Spleen (tissue), 11 donors: ENCODE measurements around the gene LNX2. TPM values are rescaled to one million over a fixed set of nuclear protein-coding genes. Genes with fewer than 3 reads are reported as not detected.

Experiments used
- DNase-seq: peaks from one replicate; pipeline ENCODE4 v3.0.0-alpha.2; 2020
- H3K27ac ChIP-seq, 8 donors: fragments of 200-600 bp; sonication (generic) in 7 of 8; 1 replicate in 4 of 8; 2 replicates in 4 of 8; pipeline versions ENCODE4 v1.5.0 to v1.8.0; 2016 to 2021; ENCODE audit warnings: inconsistent platforms in 4 of 8, mild to moderate bottlenecking in 4 of 8, moderate library complexity in 1 of 8
- H3K27me3 ChIP-seq, 7 donors: fragments of 200-600 bp; sonication (generic) in 6 of 7; replicated peaks in 1 of 7; 1 replicate in 4 of 7; 2 replicates in 3 of 7; pipeline versions ENCODE4 v1.5.0 to v1.8.0; 2016 to 2021; ENCODE audit warnings: inconsistent platforms in 3 of 7, mild to moderate bottlenecking in 1 of 7
- H3K36me3 ChIP-seq, 6 donors: fragments of 200-600 bp; sonication (generic) in 5 of 6; 1 replicate in 4 of 6; 2 replicates in 2 of 6; pipeline versions ENCODE4 v1.5.0 to v1.8.0; 2016 to 2021; ENCODE audit warnings: inconsistent platforms in 2 of 6
- H3K4me1 ChIP-seq, 6 donors: fragments of 200-600 bp; sonication (generic) in 5 of 6; 1 replicate in 3 of 6; 2 replicates in 3 of 6; pipeline versions ENCODE4 v1.5.0 to v1.8.0; 2016 to 2021; ENCODE audit warnings: inconsistent platforms in 3 of 6
- H3K4me3 ChIP-seq, 8 donors: fragments of 200-600 bp; sonication (generic) in 7 of 8; 1 replicate in 4 of 8; 2 replicates in 4 of 8; pipeline versions ENCODE4 v1.5.0 to v1.8.0; 2016 to 2021; ENCODE audit warnings: inconsistent platforms in 4 of 8, mild to moderate bottlenecking in 4 of 8, moderate library complexity in 2 of 8
- H3K9me3 ChIP-seq, 8 donors: fragments of 200-600 bp; sonication (generic) in 7 of 8; 1 replicate in 4 of 8; 2 replicates in 4 of 8; pipeline versions ENCODE4 v1.5.0 to v1.8.0; 2016 to 2021; ENCODE audit warnings: inconsistent platforms in 4 of 8
- POLR2A ChIP-seq, 3 donors: fragments of 450-650 bp; IDR thresholded peaks; one replicate each; pipeline ENCODE4 v1.5.1; 2017; ENCODE audit warnings: antibody characterized with exemption in 3 of 3, mild to moderate bottlenecking in 1 of 3
- POLR2AphosphoS5 ChIP-seq, 3 donors: sonication (generic); formaldehyde crosslinking; IDR thresholded peaks; one replicate each; pipeline ENCODE4 v1.5.1; 2017; ENCODE audit warnings: antibody characterized with exemption in 3 of 3
- WGBS, 5 donors: extraction: QIAGEN DNeasy Blood & Tissue Kit in 3 of 5; methylation state at CpG; one replicate each; pipeline versions ENCODE4 v1.1.5 to v1.1.7; 2013 to 2018; 5-methylcytosine and 5-hydroxymethylcytosine counted together
- intact Hi-C: fragments of 100-400 bp; cut with DNase I; formaldehyde crosslinking; loops from one replicate; pipeline ENCODE4 v1.15.0; 2023; ENCODE audit warnings: low total_unique reads
- polyA plus RNA-seq, 3 donors: library from polyadenylated mRNA; stranded (reverse); fragments of 200-250 nt; gene quantifications; one replicate each; pipeline ENCODE4 v1.2.1, GENCODE V29; 2013
- total RNA-seq, 7 donors: library from RNA; depleted of rRNA in 3 of 7; stranded (reverse); fragments of >200 nt in 3 of 7; fragmentation: NEBNext Ultra II Directional in 4 of 7; extraction: Animal tissue kit (Norgen Biotek cat#: 25700) in 4 of 7; gene quantifications; one replicate each; pipeline versions ENCODE4 v1.1.0 to v1.2.1, GENCODE V29; 2016 to 2021
- TF ChIP-seq, protein P1 (sequence below), 11 experiments: fragments of 200-600 bp in 7 of 11; fragments of 450-650 bp in 4 of 11; sonication (generic) in 4 of 11; IDR thresholded peaks in 8 of 11; conservative IDR thresholded peaks in 3 of 11; 1 replicate in 7 of 11; 2 replicates in 4 of 11; pipeline versions ENCODE4 v1.4.0 to v1.8.0; 2016 to 2021; ENCODE audit warnings: antibody characterized with exemption in 11 of 11, inconsistent platforms in 4 of 11, mild to moderate bottlenecking in 1 of 11
- donor health status: healthy with polysubstance abuse.
- donor health status: DM: no; HTN: no; CAD: no; lungs with moderate emphysema.
- donor health status: DM: no; HTN: no; CAD: no.
- donor health status: Bipolar disorder and iron deficiency.
- donor health status: healthy.
- donor health status: DM: no; HTN: no; CAD: no.
- donor health status: DM: yes; HTN: yes; CAD: no.

Gene LNX2
- total and polyA plus RNA-seq, 10 donors = 1.8 to 8.8 (median 6.7) TPM

DNA sequence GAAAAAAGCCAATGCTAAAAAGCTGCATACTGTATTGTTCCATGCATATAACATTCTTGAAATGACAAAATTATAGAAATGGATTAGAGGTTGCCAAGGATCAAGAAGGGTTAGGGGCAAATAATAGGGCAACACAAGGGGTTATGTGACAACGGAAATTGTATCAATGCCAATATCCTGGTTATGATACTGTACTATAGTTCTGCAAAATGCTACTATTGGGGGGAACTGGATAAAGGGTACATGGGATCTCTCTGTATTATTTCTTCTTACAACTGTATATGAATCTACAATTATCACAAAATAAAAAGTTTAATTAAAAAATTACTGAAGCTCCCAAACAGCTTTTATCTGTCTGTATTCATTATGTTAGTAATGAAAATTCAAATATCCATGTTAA lies 31.9 kb downstream of the LNX2 start:
- Histone ChIP-seq H3K36me3 (no peaks in the 10 kb centered on the region), H3K9me3 (peaks cover 0 to 12% (median 7%) of the 10 kb centered on the region in 8 donors), H3K4me3 (no peak overlapping the region), H3K27ac (no peak overlapping the region), H3K27me3 (no peaks in the 10 kb centered on the region), H3K4me1 (peaks cover 0 to 50% (median 25%) of the 10 kb centered on the region in 6 donors)
- no peak for DNase-seq
- 87 to 97% (median 95%) methylated on average over 1 of the region's 1 CpG for WGBS, 5 donors
- TF ChIP-seq, protein P1, sequence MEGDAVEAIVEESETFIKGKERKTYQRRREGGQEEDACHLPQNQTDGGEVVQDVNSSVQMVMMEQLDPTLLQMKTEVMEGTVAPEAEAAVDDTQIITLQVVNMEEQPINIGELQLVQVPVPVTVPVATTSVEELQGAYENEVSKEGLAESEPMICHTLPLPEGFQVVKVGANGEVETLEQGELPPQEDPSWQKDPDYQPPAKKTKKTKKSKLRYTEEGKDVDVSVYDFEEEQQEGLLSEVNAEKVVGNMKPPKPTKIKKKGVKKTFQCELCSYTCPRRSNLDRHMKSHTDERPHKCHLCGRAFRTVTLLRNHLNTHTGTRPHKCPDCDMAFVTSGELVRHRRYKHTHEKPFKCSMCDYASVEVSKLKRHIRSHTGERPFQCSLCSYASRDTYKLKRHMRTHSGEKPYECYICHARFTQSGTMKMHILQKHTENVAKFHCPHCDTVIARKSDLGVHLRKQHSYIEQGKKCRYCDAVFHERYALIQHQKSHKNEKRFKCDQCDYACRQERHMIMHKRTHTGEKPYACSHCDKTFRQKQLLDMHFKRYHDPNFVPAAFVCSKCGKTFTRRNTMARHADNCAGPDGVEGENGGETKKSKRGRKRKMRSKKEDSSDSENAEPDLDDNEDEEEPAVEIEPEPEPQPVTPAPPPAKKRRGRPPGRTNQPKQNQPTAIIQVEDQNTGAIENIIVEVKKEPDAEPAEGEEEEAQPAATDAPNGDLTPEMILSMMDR (IDR thresholded peaks at IDR 0.05 in 8 of 11, conservative IDR thresholded peaks at IDR 0.05 in 3 of 11) = no peak
- TF ChIP-seq POLR2A (IDR thresholded peaks at IDR 0.05) (no peak), POLR2AphosphoS5 (IDR thresholded peaks at IDR 0.05) (no peak)
- intact Hi-C loops = no loop called here

DNA sequence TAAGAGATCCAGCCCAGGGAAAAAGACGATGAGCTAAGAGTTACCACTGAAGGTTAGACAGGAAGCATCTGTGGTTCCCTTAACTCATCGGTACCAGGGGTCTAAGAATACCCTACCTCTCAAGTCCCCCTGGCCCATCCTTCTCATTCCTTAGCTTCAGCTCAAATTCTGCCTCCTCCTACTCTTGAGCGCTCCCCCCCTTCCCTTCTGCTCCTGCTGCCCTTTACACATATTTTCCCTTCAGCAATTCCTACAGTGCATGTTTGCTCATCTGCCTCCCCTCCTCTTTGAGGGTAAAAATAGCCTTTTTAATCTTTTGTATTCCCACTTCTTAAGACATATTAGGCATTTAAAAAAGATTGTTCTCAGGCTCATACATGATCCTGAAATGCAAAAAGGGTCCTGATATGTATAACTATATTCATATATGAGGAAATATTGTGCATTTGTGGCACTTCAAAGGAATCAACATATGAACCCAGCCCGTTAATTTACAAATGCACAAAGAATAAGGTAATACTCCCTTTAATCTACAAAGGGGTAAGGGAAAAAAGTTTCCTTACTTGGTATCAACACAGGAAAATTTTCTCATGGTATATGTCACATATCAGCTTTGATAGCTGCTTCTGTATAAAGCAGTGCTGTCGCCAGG lies 33.1 kb downstream of the LNX2 start:
- H3K36me3 ChIP-seq = no peaks in the 10 kb centered on the region
- peaks cover 0 to 40% (median 18%) of the 10 kb centered on the region in 6 donors for H3K4me1 ChIP-seq
- intact Hi-C loops = no loop called here
- H3K4me3 ChIP-seq = no peak overlapping the region
- H3K27me3 ChIP-seq = no peaks in the 10 kb centered on the region
- TF ChIP-seq POLR2AphosphoS5 (IDR thresholded peaks at IDR 0.05) = no peak
- TF ChIP-seq, protein P1 (IDR thresholded peaks at IDR 0.05 in 8 of 11, conservative IDR thresholded peaks at IDR 0.05 in 3 of 11) = no peak
- peaks cover 0 to 12% (median 7%) of the 10 kb centered on the region in 8 donors for H3K9me3 ChIP-seq
- WGBS, 5 donors = 57 to 62% (median 60%) methylated on average over 5 of the region's 5 CpGs
- DNase-seq = no peak
- H3K27ac ChIP-seq = no peak overlapping the region

DNA sequence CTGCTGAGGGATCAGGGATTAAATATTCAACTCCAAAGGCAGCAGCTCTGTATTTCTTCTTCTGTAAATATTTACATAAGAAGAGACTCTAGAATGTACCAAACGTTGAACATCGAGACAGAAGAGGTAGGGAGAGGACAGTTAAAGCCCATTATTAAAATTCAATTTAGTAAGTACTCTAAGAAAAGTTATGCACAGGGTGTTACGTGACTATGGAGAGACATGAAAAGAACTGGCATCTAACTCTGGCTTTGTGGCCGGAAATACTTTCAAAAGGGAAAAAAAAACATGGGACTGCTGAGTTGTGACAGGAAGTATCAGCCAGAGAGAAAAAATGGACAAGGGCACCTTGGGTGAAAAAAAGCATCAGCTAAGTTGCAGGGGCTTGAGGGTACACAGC lies 36.7 kb downstream of the LNX2 start:
- Histone ChIP-seq H3K9me3 (peaks cover 0 to 7% (median 5%) of the 10 kb centered on the region in 8 donors), H3K4me1 (peaks cover 0 to 26% (median 18%) of the 10 kb centered on the region in 6 donors), H3K4me3 (no peak overlapping the region), H3K27ac (no peak overlapping the region), H3K36me3 (peaks cover 0 to 17% (median 0%) of the 10 kb centered on the region in 6 donors), H3K27me3 (no peaks in the 10 kb centered on the region)
- no peak for TF ChIP-seq POLR2AphosphoS5 (IDR thresholded peaks at IDR 0.05)
- TF ChIP-seq, protein P1 (IDR thresholded peaks at IDR 0.05 in 8 of 11, conservative IDR thresholded peaks at IDR 0.05 in 3 of 11) = no peak
- intact Hi-C loops = no loop called here
- 21 to 58% (median 34%) methylated on average over 4 of the region's 4 CpGs for WGBS, 5 donors
- DNase-seq = no peak

DNA sequence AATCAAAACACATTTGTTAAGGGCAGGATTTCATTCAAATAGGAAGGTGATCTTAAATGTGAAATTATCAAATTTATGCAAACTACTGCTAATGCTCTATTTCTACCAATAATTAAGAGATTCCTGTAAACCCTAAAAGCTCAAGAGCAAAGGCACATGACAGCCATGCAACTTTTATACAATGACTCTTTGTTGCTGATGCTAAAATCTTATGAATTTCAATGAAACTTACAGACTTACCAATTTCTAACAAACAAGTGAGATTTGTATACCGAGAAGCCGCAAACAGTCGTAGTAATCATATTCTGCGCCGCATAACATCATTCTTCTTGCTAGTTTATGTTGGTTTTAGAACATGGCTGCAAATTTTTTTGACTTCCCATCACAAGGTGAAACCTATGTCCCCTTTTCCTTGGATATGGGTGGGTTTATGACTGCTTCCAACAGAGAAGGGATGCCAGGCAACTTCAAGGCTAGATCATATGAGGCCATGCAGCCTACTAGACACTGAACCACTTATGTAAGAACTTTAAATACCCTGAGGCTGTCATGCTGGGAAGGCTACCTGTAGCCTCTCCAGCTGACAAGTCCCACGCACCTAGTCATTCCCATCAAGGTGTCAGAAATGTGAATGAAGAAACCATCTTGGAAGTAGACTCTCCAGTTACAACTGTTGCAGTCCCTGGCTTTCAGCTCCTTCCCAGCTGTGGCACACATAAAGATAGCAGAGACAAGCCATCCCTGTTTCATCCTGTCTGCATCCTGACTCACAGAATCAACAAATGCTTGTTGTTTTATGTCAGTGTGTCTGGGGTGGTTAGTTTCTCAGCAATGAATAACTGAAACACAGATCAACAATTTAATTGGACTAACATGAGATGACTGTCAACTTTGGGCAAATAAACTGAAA lies 42.0 kb downstream of the LNX2 start:
- no peak for DNase-seq
- Histone ChIP-seq H3K4me3 (no peak overlapping the region), H3K27ac (no peak overlapping the region), H3K9me3 (no peaks in the 10 kb centered on the region), H3K36me3 (peaks cover 0 to 24% (median 2%) of the 10 kb centered on the region in 6 donors), H3K4me1 (peaks cover 0 to 2% (median 1%) of the 10 kb centered on the region in 6 donors), H3K27me3 (no peaks in the 10 kb centered on the region)
- 97 to 99% (median 98%) methylated on average over 6 of the region's 6 CpGs for WGBS, 5 donors
- no peak for TF ChIP-seq POLR2AphosphoS5 (IDR thresholded peaks at IDR 0.05)
- TF ChIP-seq POLR2A (IDR thresholded peaks at IDR 0.05) = no peak
- TF ChIP-seq, protein P1 (IDR thresholded peaks at IDR 0.05 in 8 of 11, conservative IDR thresholded peaks at IDR 0.05 in 3 of 11) = no peak
- intact Hi-C loops = no loop called here
